Esophagus mucosa (tissue), 1 donor: ENCODE measurements around the gene SH3PXD2A. TPM values are rescaled to one million over a fixed set of nuclear protein-coding genes. Genes with fewer than 3 reads are reported as not detected.

Source experiments
- ATAC-seq: fragments of 200-7000 bp; cut with Tn5 transposase; one replicate; pipeline ENCODE4 v1.9.1; 2020
- total RNA-seq: library from RNA; stranded (reverse); gene quantifications from one replicate; pipeline ENCODE4 v1.2.4, GENCODE V29; 2023
- donor health status: DM: yes; HTN: yes; CAD: no.

The SH3PXD2A gene
- total RNA-seq, 1 donor from 2014 or later: 34.0 TPM

DNA sequence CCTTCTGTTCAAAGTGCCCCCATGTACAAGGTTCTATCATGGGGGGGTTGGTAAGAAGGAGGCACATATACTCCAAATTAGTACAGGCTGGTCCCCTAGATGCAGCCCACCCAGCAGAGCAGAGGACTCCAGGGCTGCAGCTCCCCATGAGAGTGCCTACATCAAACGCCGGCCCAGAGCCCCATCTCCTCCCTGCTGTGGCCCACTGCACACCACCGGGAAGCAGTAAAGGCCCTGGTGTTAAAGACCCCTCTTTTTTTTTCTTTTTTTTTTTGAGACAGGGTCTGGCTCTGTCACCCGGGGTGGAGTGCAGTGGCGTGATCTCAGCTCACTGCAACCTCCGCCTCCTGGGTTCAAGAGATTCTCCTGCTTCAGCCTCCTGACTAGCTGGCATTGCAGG is 47.4 kb downstream of the SH3PXD2A start:
- no peak for ATAC-seq

DNA sequence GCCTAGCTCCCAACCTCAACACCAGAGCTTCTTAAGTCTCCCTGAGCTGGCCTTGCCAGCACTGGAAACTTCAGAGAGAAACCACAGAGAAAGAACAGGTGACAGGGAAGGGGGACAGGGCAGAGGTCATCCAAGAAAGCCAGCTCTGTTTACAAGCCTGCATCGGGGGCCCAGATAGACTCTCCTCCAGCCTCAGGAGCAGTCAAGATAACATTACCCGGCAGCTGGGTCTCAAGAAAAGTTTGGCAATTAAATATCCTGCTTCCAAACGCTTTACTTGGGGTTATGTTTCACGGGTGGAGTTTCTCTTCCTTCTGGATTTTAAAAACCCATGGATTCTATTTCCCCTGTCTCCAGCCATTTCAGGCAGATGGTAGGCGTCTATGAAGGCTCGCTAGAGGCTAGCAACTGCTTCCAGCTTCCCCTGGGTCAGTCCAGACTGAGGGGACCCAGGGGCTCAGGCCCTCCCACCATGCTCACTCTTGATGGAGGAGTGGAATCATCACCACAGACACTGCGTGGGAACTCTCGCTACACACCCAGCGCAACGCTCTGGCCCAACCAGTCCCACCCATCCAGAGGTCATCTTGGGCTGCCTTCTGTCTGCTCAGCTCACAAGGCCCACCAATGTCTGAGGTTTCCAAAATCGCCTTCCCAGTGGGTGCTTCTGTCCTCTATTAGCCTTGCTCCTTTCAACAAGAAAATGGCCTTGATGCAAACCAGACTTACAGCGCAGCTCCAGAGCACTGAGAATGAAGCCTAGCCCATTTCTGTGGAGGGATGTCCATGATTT is 48.8 kb downstream of the SH3PXD2A start:
- ATAC-seq: no peak

DNA sequence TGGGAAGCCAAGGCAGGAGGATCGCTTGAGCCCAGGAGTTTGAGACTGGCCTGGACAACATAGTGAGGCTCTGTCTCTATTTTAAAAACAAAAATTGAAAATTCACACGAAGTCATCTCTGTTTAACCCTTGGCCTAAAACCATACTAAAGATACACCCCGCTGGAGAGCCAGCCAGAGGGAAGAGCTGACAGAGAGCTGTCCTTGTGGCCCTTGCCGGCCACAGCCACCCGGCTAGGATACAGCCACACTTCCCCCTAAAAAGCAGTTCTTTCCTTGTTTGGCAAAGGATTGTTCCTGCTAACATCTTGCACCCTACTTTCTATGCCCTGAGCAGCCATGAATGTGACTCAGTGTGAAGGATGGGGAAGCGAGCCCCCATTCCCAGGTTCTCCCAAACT is 49.6 kb downstream of the SH3PXD2A start:
- no peak for ATAC-seq

DNA sequence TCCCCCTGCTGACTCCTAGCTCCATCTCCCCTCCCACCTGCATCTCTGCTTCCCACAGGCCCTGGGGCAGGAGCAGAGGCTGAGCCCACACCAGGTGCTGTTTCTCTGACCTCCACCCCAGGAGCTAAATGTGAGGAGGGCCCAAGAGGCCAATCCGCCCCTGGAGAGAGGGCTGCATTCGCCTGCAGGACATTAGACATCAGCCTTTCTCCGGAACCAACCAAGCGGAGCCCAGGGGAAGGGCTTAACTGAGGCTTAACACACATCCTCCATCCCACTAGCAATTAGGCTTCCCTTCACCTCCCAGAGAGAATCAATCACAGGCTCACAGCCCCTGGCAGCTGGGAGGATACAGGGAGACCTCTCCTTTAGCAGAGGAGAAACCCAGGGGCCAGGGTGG is 50.5 kb downstream of the SH3PXD2A start:
- ATAC-seq: no peak

DNA sequence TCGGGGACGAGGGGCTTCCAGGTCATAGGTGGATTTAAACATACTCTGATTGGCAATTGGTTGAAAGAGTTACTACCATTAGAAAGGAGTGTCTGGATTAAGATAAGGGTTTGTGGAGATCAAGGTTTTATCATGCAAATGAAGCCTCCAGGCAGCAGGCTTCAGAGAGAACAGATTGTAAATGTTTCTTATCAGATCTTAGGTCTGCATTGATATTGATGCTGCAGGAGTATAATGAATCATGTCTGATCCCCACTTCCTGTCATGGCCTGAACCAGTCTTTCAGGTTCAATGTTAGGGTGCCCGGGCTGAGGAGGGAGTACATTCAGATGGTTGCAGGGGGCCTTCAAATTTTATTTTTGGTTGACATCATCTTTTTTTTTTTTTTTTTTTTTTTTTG is 51.4 kb downstream of the SH3PXD2A start:
- no peak for ATAC-seq

DNA sequence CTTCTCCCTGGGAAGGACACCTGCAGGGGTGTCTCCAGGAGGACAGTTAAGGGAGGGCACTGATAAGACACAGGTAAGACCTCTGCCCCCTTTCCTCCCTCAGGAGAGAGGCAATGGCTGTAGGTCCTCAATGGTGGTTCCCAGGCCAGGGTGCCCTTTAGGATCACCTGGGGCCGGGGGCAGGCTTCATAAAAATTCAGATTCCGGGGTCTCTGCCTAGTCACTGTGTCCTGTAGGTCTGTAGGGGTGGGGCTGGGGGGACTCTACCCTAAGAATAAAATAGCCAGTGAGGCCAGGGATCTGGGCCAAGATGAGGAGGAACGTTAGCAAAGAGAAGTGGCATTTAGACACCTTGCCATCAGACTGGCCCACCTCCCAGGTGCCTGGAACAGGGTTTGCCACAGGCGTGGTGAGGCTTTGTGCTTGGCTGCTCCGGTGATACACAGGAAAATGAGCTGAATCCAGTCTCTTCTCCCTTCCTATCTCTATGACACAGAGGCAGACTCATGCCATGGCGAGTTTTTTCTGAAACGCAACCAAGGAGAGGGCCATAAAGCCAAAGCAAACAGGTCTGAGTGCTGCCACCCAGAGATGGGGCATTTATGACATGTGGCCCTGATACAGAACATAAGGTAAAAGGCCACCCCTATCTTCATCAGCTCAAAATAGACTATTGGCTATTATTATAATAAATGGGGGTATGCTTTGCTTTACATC is 52.6 kb downstream of the SH3PXD2A start:
- peak; percentile 54 for ATAC-seq

DNA sequence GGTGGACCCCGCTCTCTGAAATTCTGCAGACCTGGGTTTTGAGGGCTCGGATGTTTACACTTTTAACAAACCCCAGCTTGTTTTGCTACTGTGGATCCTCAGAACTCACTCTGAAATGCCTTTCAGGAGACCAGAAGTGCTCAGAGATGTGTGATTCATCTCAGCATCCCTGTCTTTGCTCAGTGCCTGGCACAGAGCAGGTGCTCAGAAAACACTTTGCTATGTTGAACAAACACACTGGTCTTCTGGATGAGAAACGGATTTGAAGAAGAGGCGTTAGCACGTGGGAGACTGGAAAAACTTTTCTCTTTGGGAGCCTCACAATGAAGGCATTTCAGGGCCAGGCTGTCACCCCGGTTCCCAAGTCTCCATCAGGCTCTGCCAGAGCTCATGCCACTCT is 53.3 kb downstream of the SH3PXD2A start:
- ATAC-seq: no peak

DNA sequence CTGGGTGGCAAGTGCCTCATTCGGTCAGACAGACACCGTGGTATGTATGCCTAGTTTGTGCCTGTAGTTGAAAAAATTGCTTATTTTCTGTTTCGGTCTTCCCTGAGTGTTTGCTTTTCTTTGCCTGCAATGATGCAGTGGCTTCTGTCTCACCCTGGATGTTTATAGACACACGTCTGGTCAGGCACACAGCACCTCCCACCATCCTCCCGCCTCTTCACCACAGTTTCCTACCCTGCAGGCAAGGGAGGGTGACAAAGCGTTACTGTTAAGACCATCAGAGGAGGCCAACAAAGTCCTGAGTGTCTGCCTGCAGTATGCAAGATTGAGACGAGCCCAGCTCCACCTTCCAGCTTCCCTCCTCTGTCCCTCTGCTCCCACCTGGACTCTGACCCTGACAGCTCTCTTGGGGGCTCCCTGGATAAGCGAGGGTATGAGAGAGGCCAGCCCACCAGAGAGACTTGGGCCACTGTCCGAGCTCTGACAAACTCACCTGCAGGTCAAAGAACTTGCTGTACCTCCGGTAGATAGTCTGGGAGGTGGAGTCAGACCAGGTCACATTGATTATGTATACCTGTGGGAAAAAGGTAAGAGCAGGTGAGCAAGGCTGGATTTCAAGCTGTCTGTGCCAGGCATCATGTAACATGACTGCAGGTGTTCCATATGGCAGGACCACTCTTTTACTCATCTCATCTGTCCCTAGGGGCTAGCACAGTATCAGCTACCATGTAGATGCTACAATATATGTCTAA is 54.4 kb downstream of the SH3PXD2A start:
- ATAC-seq: peak; percentile 48

DNA sequence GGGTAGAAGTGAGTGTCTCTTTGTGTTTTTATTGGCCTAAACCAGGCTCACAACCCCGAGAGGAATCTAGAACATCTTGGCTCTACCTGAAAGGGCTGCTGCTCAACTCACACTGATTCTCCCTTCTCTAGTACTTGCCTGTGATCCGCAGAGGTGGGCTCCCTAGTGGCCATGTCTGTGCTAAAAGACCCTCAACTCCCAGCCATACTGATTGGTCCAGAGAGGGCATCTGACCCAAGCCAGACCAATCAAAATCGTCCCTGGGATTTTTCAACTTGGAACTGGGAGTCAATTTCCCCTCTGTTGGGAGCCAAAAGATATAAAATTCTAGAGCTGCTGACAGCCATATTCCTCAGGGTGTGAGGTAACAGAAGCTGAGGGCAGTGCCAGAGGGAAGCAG is 55.3 kb downstream of the SH3PXD2A start:
- no peak for ATAC-seq

DNA sequence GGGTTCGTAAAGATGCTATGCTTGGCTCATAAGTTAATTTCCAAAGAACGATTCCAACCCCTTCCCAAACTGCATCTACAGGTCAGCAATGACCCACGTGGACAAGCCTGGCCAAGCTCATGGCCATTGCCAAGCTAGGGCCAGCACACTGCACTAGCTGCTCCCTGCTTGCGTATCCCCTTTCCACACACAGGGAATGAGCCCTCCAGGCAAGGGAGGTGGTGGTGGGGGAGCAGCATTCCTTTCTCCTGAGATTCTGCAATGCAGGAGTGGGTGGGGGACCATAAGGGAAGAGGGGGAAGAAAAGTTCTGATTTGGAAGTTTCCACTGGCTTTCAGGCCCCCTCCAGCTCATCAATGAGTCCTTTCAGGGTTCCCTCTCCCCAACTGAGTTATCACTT is 56.0 kb downstream of the SH3PXD2A start:
- ATAC-seq: no peak

DNA sequence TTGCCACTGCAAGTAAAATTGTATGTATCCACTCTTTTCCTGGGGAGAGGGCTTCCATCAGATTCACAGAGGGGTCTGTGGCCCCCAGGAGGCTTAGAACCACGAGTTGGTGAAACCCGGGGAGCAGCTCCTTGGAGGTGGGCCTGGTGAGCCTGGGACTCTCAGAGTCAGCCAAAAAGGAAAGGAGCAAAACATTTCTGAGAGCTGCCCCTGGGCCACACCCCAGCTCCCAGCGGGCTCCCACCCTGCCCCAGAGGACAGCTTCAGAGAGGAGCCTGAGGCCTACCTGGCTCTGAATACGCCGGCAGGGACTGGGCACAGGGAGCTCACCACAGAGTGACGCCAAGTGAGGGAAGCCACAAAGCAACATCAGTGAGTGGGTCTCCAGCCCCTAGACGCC is 56.9 kb downstream of the SH3PXD2A start:
- no peak for ATAC-seq

DNA sequence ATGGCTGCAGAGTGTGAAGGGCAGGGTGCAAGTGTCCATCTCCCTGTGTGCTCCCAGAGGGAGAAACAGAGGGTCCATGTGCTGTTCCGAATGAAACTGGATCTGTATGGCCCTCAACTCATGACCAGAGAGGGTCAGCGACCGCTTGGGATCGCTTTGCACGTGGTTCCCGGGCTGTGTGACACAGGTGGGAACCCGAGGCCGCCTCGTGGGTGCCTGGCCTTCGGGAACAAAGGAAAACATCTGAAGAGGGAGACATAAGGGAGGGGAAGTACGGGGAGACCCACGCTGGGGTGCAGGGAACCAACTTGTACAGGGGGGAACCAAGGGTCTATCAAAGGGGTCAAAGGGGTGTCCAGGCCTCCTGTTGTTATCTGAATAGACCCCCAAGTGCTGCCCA is 57.5 kb downstream of the SH3PXD2A start:
- no peak for ATAC-seq

DNA sequence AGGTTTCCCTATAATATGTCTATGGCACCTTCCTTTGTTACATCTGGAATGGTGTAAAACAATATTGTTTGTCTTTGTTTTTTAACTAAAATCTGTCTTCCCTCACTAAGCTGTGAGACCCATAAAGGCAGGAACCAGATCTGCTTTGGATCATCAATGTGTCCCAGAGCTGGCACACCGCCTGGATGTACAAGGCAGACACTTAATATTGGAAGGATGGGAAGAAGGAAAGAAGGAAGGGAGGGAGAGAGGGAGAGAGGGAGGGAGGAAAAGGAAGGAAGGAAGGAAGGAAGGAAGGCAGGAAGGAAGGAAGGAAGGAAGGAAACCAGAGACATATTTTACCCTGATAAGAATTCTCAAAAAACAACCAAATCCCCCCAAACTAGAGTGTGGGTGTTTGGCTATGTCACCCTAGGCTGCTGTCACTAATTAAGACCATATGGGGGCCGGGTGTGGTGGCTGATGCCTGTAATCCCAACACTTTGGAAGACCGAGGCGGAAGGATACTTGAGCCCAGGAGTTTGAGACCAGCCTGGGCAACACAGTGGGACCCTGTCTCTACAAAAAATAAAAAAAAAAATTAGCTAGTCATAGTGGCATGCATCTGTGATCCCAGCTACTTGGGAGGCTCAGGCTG is 59.6 kb downstream of the SH3PXD2A start:
- no peak for ATAC-seq

DNA sequence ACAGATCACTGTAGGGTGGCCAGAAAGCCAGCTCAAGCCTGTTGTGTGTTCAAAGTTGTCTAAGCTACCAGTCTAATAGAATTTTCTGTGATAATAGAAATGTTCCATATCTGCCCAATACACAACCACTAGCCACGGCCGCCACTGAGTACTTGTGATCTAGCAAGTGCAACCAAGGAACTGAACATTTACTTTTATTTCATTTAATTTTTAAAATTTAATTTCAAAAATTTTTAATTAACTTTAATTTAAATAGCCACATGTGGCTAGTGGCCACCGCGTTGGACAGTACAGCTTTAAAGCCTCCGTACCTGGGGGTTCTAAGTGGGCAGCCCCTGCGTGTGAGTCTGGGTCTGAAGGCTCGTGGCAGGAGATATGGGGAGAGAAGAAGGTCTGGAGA is 60.4 kb downstream of the SH3PXD2A start:
- no peak for ATAC-seq

DNA sequence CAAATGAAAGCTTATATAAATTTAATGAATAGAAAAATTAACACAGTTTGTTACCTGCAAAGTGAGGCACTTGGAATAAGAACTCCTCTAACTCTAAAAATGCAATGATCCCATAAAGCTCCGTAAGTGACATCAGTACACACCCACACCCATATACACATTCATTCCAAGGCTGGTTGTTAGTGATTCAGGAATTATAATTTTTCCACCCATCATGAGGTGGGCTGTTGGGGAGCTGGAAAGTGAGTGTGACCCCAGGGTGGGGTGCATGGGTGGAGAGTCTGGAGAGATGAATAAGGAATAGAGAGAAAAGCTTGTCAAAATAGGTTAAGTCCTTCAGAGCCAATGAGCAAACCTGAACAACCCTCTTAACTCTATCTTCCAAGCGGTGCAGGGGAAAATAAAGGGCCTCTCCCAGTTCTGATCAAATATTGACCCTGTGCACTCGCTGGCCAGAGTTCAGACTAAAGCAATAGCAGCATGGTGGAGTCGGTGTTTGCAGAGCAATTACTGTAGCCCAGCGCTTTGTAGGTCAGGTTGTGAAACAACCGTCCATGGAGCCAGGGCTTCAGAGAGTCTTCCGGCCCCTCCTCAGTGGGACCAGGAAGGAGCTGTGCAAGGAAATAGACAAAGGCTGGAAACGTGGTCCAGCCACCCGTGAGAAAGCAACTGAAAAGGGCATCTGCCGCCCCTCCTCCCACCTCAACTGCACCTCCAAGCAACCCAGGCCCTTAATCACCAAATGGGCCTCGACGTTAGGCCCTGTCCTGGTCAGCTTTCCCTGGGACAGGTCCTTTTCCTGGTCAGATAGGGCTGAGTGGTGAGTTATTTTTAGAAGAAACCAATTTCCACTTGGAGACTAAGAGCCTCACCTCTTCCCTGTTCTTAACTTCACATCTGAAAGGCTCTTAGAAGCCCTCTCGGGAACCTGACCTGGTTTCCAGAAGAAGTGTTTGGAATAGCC is 61.2 kb downstream of the SH3PXD2A start:
- no peak for ATAC-seq

DNA sequence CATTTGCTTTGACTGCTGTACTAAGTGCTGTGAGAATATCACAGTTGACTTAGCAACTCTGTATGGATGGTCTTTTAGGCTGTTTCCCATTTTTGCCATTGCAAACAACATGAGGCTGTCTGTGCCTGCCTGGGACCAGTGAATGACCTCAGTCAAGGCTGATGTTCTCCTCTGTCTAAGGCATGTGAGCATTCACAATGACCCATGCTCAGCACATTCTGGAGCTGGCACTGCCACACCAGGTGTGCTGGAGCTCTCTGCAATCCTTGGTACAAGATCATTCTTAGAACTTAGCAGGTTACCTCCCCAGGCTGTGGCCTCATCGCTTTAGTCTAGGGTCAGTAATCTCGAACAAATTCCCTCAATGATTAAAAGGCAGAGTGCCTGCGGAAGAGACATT is 61.9 kb downstream of the SH3PXD2A start:
- ATAC-seq: no peak

DNA sequence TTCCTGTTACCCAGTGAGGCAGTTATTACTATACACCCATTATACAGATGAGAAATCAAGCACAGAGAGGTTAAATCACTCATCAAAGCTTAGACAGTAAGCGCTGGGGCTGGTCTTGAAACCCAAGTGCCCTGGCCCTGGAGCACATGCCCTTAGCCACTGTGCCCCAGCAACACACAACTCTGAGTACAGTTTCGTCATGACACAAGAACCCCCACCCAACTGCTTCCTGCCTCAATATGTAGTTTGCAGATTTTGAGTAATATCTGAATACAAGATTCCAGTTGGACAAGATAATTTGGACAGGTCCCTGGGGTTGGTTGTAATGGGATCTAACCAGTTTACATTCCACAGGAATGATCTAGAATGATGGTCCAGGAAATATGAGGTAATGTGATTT is 62.8 kb downstream of the SH3PXD2A start:
- ATAC-seq: peak; percentile 53

DNA sequence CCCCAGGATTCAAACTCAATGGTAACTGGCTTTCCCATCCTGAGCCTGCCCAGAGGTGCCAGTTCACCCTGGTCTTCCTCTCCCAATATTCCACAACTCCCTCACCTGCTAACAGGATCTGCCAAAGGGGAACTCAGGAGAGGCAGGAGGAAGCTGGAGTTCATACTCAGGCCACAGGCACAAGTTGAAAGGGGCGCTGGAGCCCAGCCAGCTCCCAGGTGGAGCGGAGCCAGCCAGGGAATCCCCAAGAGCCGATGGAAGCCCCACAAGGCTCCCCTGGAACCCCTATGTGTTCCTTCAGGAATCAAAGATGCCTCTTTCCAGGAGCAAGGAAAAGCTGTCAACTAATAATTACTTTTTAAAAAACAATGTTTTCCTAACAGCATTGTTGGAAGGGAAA is 63.5 kb downstream of the SH3PXD2A start:
- no peak for ATAC-seq

DNA sequence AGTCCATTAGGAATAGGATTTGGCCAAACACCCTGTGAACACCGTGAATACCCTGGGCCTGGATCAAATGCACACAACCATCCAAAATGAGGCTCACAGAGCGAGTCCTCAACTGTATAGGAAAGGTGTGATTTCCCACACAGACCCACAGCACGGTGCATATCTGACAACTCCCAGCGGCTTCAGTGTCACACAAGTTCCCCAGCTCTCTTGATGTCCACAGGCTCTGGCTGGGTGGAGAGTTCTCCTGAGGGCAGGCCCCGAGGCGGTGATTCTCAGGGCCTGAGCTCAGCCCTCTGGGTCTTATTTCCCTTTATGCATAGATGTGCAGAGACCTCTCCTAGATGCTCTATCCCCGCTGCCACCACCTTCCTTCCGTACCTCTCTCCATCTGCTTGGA is 64.1 kb downstream of the SH3PXD2A start:
- no peak for ATAC-seq

DNA sequence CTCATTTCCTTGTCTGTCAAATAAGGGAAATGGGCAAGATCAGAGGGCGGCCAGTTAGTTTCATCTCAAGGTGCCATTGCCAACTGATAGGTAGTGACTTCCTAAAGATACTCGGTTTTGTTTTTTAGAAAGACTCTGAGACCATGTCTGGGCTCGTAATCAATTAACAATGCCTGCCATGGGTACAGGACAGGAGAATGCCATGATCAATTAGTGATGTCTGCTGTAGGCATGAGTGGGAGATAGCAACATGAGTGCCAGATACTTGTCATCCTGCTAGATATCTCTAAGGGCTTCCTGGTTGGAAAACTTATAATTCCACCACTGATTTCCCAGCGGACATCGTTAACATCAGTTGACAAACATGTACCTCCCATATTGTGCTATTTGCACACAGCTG is 64.8 kb downstream of the SH3PXD2A start:
- no peak for ATAC-seq

DNA sequence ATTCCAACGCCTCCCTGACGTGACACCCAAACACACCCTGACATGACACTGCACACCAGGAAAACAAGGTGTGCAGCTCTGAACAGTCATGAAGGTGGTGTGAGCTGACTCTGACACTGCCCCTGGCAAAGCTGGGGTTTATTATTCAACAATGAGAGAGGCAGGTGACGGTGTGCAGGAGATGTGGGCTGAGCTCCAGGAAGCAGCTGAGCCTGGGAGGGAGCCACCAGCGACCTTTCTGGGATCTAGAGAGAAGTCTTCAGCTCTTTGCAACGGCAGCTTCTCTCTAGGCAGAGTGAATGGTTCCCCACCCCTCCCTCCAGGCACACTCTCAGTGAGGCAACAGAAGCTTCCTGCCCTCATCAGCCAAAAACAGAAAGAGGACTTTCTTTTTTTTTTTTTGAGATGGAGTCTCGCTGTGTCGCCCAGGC is 65.6 kb downstream of the SH3PXD2A start:
- peak; percentile 92 for ATAC-seq

DNA sequence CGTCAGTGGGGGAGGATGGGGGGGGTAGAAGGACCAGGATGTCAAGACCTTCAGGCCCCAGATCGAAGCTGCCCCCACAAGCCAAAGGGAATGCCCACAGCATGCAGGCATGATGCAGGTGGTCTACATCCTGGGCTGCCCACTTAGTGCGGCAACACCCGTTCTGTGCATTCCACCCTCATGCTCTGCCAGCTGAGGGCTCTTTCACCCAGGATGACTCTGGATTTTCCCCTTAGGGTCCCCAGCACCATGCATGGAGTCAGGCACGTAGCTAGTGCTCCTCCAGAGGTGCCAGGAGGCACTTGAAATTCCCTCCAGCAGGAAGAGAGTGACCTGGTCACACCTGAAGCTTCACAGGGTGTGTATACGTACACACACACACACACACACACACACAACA is 66.2 kb downstream of the SH3PXD2A start:
- no peak for ATAC-seq
